Coronary artery (tissue), 2 donors: Measurements from ENCODE around the gene FGF21.
"Not testable (repeated sequence)": the region's sequence is repeated elsewhere in the genome, so short reads cannot be mapped to it uniquely, and the experiment has no call there.

Experiments used
- DNase-seq: peaks from one replicate; pipeline ENCODE4 v3.0.0-alpha.2; 2017; ENCODE audit warnings: low spot score
- H3K27ac ChIP-seq, 2 donors: fragments of 200-600 bp; sonication (generic); one replicate each; pipeline ENCODE4 v1.5.1; 2016 to 2019
- H3K4me3 ChIP-seq: fragments of 200-600 bp; sonication (generic); 2 replicates; pipeline ENCODE4 v1.5.1; 2016; ENCODE audit warnings: mild to moderate bottlenecking, moderate library complexity
- TF ChIP-seq, protein P1 (sequence below): fragments of 200-600 bp; sonication (generic); IDR thresholded peaks from one replicate; pipeline ENCODE4 v1.5.1; 2019; ENCODE audit warnings: antibody characterized with exemption

The FGF21 gene

DNA sequence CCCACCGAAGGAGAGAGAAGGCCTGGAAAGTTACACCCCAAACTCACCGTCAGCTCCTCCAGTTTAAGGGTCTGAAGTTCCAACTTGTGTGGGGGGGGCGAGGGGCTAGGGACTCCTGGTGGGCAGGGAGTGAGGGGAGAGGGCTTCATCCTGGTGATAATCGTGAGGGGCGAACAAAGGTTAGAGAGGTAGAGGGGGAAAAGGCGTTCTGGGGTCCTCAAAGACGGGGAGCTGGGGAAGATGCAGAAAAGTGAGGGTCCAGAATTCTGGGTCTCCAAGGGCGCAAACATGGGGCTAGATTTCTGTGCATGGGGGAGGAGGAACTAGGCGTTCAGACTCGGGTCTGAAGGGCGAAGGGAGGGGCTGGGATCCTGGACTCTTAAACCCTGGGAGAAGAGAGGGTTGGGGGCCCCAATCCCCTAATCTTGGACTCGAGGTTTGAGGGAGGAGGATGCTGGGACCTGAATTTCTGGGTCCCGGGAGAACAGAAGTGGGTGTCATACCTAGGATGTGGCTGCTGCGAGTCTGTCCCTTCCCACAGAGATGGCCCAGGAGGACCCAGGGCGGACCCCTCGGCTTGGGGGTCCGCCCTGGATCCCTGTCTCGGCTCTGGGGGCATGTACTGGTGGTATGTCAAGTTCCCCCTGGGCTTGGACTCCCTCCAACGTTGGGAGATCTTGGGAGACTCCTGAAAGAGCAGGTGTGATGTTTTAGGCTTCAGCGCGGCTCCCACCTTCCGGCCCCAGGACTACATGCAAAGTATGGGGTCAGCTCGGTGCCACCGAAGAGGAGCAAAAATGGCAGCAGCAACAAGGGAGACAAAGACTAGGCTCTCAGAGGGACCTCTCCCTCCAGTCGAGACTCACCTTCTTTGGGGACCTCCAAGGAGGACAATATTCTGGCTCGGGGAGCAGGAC, 40.3 kb upstream of the FGF21 start:
- peak overlapping the region; percentile 67 to 89 for H3K27ac ChIP-seq
- TF ChIP-seq, protein P1, sequence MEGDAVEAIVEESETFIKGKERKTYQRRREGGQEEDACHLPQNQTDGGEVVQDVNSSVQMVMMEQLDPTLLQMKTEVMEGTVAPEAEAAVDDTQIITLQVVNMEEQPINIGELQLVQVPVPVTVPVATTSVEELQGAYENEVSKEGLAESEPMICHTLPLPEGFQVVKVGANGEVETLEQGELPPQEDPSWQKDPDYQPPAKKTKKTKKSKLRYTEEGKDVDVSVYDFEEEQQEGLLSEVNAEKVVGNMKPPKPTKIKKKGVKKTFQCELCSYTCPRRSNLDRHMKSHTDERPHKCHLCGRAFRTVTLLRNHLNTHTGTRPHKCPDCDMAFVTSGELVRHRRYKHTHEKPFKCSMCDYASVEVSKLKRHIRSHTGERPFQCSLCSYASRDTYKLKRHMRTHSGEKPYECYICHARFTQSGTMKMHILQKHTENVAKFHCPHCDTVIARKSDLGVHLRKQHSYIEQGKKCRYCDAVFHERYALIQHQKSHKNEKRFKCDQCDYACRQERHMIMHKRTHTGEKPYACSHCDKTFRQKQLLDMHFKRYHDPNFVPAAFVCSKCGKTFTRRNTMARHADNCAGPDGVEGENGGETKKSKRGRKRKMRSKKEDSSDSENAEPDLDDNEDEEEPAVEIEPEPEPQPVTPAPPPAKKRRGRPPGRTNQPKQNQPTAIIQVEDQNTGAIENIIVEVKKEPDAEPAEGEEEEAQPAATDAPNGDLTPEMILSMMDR, result no peak
- peak; percentile 79 for DNase-seq

GRCh38 chr19:48715681-48716171, 39.6 kb upstream of the FGF21 start:
- H3K4me3 ChIP-seq, result peak overlapping the region; percentile 78
- DNase-seq, result no peak

More for the DNA sequence above, 40.3 kb upstream of the FGF21 start:
- peak overlapping the region; percentile 78 for H3K4me3 ChIP-seq

DNA sequence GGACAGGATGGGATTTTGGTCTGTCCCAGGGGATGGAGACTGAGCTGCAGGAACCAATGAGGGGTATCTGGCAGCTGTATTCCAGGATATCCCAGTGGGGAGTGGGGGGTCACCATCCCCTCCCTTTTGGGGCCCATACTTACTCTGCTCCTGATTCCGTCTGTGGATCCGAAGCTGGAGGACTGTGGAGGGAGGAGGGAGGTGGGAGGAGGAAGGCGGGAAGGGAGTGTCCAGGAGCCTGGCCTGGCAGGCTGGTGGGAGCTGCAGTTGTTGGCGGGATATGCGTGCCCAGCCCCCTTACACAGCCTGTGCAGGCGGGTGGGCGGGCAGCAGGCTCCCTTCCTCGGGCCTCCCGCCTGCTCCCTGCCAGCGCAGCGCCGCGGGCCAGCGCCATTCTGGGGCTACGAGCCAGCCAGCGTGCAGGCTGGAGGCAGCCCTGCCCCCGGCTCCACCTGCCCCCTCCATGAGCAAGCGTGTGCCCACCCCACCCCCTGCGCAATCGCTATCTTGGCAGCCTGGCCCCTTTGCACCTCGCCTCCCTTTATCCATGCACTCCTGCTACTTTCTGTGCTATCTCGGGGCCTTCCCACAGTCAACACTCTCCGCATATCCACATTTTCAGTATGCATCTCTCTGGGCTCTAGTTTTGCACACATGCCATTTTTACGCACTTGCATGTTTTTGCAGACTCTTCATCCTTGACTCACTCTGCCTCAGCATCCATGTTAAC, 38.6 kb upstream of the FGF21 start:
- TF ChIP-seq, protein P1, result no peak
- DNase-seq, result peak; percentile 75
- peak overlapping the region; percentile 66 for H3K4me3 ChIP-seq
- peak overlapping the region; percentile 55 to 85 for H3K27ac ChIP-seq

More at GRCh38 chr19:48715681-48716171, 39.6 kb upstream of the FGF21 start:
- H3K27ac ChIP-seq, result peak overlapping the region; percentile 42 to 89
- TF ChIP-seq, protein P1, result no peak

- not testable (repeated sequence) for H3K4me3 ChIP-seq, DNase-seq, H3K27ac ChIP-seq
Measured at GRCh38 chr19:48718106-48718505, 37.2 kb upstream of the FGF21 start.

DNA sequence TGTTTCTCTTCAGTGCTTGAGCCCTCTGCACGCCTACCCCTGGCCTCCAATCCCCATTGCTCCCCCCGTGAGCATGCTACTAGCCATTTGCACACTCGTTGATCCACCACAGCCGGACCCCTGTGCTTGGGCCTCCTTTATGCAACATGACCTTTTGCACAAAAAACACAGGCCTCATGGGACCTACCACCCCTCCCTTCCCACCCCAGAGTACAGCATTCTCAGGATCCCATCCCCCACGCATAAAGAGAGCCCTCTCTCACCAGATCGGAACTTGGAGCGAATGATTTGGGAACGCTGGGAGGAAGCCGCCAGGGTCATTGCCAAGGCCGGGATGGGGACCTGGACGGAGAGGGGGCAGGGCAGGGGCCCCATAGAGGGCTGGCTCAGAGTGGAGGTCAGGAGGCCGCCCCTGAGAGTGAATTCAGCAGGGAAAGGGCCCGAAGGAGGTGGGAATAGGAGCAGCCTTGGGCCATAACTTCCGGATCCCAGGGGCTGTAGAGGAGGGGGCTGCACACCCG, 36.6 kb upstream of the FGF21 start:
- TF ChIP-seq, protein P1, result no peak
- H3K4me3 ChIP-seq, result no peak overlapping the region
- DNase-seq, result no peak
- H3K27ac ChIP-seq, result peak overlapping the region in 1 of 2 donors; percentile 47

GRCh38 chr19:48719263-48720171, 35.8 kb upstream of the FGF21 start, which contains the start of gene MAMSTR:
Gene MAMSTR, minus strand, starts transcription at chr19:48719725. Its CDS starts 694 bp downstream, at chr19:48719031.
- no peak for DNase-seq
- peak within 1 kb of the TSS; percentile 79 for H3K4me3 ChIP-seq
- peak within 1 kb of the TSS; percentile 51 to 95 for H3K27ac ChIP-seq
- TF ChIP-seq, protein P1, result no peak
